T-helper 2 cell treated with Interferon-gamma antibody and Interleukin-4, amounts not matched to agents 100 ng/mL and 5 ng/mL, for 36 hours (primary cell): Measurements from ENCODE around the gene MLXIPL. TPM values are rescaled to one million over a fixed set of nuclear protein-coding genes. Genes with fewer than 3 reads are reported as not detected.
"Not testable (repeated sequence)": the region's sequence is repeated elsewhere in the genome, so short reads cannot be mapped to it uniquely, and the experiment has no call there.

Experiments used
- intact Hi-C: fragments of 100-400 bp; cut with micrococcal nuclease; formaldehyde crosslinking; loops from one replicate; pipeline ENCODE4 v1.15.1; 2023
- total RNA-seq: library from RNA; stranded (reverse); gene quantifications from 2 replicates; pipeline ENCODE4 v1.2.3, GENCODE V29; 2022

MLXIPL gene
- total RNA-seq, 1 donor from 2014 or later = not detected

DNA sequence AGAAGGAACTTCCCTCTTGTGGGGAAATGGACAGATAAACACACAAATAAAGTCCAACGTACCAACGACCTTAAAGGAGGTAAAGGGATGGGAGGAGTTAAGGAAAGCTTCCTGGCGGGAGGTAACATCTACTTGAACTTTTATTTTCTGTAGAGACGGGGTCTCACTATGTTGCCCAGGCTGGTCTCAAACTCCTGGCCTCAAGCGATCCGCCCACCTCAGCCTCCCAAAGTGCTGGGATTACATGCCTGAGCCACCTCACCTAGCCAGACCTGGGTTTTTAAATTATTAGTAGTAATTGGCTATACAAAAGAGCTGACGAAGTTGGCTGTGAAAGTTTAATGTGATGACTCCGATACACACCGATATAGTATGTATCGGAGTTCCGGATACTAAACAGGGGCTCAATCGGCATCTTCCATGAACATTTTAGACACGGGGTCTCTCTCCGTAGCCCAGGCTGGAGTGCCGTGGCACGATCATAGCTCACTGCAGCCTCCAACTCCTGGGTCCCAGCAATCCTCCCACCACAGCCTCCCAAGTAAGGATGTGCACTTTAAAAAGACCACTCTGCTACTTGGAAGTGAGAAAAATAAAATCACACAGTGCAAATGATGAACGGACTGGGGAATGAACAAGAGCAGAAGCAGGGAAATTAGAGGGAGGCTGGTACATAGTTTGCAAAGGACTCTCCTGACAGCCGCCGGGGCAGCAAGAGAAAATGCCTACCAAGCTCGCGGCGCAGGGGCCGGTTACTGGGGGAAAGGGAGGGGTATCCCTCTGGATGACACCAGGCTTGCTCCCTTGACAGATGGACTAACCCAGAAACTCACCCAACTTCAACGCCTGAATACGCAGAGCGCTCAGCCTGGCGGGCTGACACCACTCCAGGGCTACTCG is 67.9 kb downstream of the MLXIPL start:
- intact Hi-C loops = loop anchor here (1.0 kb wide), 4 partner anchors 22 to 182 kb away; partner anchors contain the start of genes ABHD11, BAZ1B, BUD23 and DNAJC30

DNA sequence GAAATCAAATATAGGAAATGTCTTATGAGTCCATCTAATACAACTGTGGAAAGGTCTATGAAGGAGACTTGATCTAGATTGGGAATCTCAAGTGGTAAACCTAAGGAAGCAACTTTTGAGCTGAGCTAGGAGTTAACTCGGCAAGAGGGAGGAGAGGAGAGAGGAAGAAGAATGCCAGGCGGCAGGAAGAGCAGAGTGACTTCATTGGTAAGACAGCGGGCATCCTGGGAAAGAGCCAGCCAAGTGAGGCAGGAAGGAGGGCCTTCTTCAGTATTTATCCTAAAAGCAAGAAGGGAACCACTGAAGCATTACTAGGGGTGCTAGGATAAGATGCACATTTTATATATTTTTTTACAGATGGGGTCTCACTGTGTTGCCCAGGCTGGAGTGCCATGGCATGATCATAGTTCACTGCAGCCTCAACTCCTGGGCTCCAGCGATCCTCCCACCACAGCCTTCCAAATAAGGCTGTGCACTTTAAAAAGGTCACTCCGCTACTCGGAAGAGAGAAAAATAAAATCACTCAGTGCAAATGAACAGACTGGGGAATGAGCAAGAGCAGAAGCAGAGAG is 68.8 kb downstream of the MLXIPL start:
- intact Hi-C loops = no loop called here

- intact Hi-C loops = not testable (repeated sequence)
Observed at GRCh38 chr7:73550093-73550492, 74.2 kb downstream of the MLXIPL start.

- intact Hi-C loops = no loop called here
Observed at GRCh38 chr7:73549176-73549575, 75.1 kb downstream of the MLXIPL start.

DNA sequence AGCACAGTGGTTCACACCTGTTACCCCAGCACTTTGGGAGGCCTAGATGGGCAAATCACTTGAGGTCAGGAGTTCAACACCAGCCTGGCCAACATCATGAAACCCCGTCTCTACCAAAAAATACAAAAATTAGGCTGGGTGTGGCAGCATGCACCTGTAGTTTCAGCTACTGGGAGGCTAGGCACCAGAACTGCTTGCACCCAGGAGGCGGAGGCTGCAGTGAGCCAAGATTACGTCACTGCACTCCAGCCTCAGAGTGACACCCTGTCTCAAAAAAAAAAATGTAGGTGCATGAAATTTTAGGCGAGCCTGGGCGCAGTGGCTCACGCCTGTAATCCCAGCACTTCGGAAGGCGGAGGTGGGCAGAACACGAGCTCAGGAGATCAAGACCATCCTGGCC is 76.5 kb downstream of the MLXIPL start:
- intact Hi-C loops = no loop called here

GRCh38 chr7:73544678-73545077 is 79.6 kb downstream of the MLXIPL start:
- intact Hi-C loops = no loop called here

Other genes starting within 250 kb of the MLXIPL start
- not detected in 2 replicates for gene FZD9, start 190.7 kb downstream of the MLXIPL start, total RNA-seq
- 103 and 105 TPM in 2 replicates for gene BAZ1B, start 102.2 kb downstream of the MLXIPL start, total RNA-seq
- gene BCL7B, start 66.8 kb downstream of the MLXIPL start, total RNA-seq = 82.8 and 88.8 TPM in 2 replicates
- gene TBL2, start 45.9 kb downstream of the MLXIPL start, total RNA-seq = 28.1 and 28.8 TPM in 2 replicates
- gene VPS37D, start 43.3 kb upstream of the MLXIPL start, total RNA-seq = 0.14 TPM in 1 of 2 replicates, not detected in the other
- gene DNAJC30, start 58.9 kb upstream of the MLXIPL start, total RNA-seq = 7.5 and 8.5 TPM in 2 replicates
- 64.3 and 66.8 TPM in 2 replicates for gene BUD23, start 59.1 kb upstream of the MLXIPL start, total RNA-seq
- gene STX1A, start 95.1 kb upstream of the MLXIPL start, total RNA-seq = 8.7 and 10.0 TPM in 2 replicates
- 15.5 and 17.9 TPM in 2 replicates for gene ABHD11, start 114.3 kb upstream of the MLXIPL start, total RNA-seq
- gene CLDN3, start 145.7 kb upstream of the MLXIPL start, total RNA-seq = not detected in 2 replicates
- gene CLDN4, start 206.5 kb upstream of the MLXIPL start, total RNA-seq = not detected in 2 replicates
- 2.6 and 2.7 TPM in 2 replicates for gene METTL27, start 218.0 kb upstream of the MLXIPL start, total RNA-seq
- gene TMEM270, start 236.6 kb upstream of the MLXIPL start, total RNA-seq = not detected in 2 replicates